Measurements from ENCODE around the gene NMT2.
A peak's percentile ranks its signal among the peaks of the same experiment; 100 is the strongest.

NMT2 gene

GRCh38 chr10:15092855-15093408 is 75.6 kb downstream of the NMT2 start:
- no peak for DNase-seq (ENCODE audit: low read depth)

- no peak for DNase-seq (ENCODE audit: low read depth)
Measured at GRCh38 chr10:15091418-15091817, 77.1 kb downstream of the NMT2 start.

GRCh38 chr10:15088428-15089261 is 79.8 kb downstream of the NMT2 start, which contains the start of gene ACBD7:
TSS of gene ACBD7 (minus strand) at chr10:15088776. CDS start at chr10:15088728, 48 bp downstream.
- DNase-seq (ENCODE audit: low read depth) = peak; percentile 72

GRCh38 chr10:15084502-15084922 is 84.0 kb downstream of the NMT2 start:
- no peak for DNase-seq (ENCODE audit: low read depth)

- no peak for DNase-seq (ENCODE audit: low read depth)
Measured at GRCh38 chr10:15083674-15084501, 84.6 kb downstream of the NMT2 start.

- no peak for DNase-seq (ENCODE audit: low read depth)
Measured at GRCh38 chr10:15075421-15075820, 93.1 kb downstream of the NMT2 start.

- DNase-seq (ENCODE audit: low read depth) = no peak
Measured at GRCh38 chr10:15072358-15072757, 96.1 kb downstream of the NMT2 start.

GRCh38 chr10:15069230-15069629 is 99.3 kb downstream of the NMT2 start:
- no peak for DNase-seq (ENCODE audit: low read depth)

GRCh38 chr10:15068802-15069201 is 99.7 kb downstream of the NMT2 start:
- DNase-seq (ENCODE audit: low read depth) = no peak

- DNase-seq (ENCODE audit: low read depth) = no peak
Measured at GRCh38 chr10:15067154-15067553, 101.3 kb downstream of the NMT2 start.

GRCh38 chr10:15060638-15061037 is 107.9 kb downstream of the NMT2 start:
- no peak for DNase-seq (ENCODE audit: low read depth)

GRCh38 chr10:15059914-15060313 is 108.6 kb downstream of the NMT2 start:
- DNase-seq (ENCODE audit: low read depth) = no peak

GRCh38 chr10:15058689-15059088 is 109.8 kb downstream of the NMT2 start:
- no peak for DNase-seq (ENCODE audit: low read depth)

Measured in activated gamma-delta T cell treated with anti-CD3 and anti-CD28 coated beads, Interleukin-2, amount 50 U/mL, for 16 hours (primary cell).